Stomach (tissue), 4 donors: Measurements from ENCODE around the gene SH3TC1.

Experiments used
- POLR2A ChIP-seq, 4 donors: fragments of 450-650 bp; IDR thresholded peaks; one replicate each; pipeline ENCODE4 v1.6.1; 2016; ENCODE audit warnings: antibody characterized with exemption in 4 of 4, control low read depth in 2 of 4, mild to moderate bottlenecking in 1 of 4, moderate library complexity in 1 of 4
- POLR2AphosphoS5 ChIP-seq, 3 donors: sonication (generic); formaldehyde crosslinking; IDR thresholded peaks; one replicate each; pipeline ENCODE4 v1.6.1; 2016; ENCODE audit warnings: antibody characterized with exemption in 3 of 3
- TF ChIP-seq, protein P1 (sequence below), 7 experiments: fragments of 450-650 bp in 4 of 7; fragments of 200-600 bp in 3 of 7; sonication (generic) in 3 of 7; IDR thresholded peaks; one replicate each; pipeline ENCODE4 v1.5.1; 2016 to 2019; ENCODE audit warnings: antibody characterized with exemption in 7 of 7, control low read depth in 2 of 7, mild to moderate bottlenecking in 1 of 7

DNA sequence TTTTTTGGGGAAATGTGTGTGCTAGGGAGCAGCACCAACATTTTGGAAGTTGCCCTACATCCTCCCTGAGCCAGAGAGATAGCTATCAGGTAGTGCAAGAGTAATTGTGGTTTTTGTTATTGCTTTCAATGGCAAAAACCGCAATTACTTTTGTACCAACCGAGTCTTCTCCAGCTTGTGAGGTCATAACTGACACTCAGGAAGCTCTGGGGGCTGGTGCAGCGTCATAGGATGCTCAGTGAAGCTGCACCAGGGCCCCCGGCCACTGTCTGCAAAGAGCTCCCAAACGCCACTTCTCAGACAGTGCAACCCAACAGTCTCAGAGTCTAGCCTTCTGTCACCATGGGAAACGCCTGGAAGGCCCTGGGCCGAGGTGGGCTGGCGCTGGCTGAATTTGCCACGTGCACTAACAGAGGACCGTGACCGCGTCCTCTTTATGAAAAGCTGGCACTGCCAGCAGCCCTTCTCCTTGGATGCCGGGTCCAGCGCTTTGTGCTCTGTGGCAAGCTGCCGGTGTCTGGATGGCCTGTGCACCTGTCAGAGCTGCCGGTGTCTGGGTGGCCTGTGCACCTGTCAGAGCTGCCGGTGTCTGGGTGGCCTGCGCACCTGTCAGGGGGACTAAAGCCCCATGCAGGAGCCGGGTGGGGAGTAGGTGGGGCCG lies 19.4 kb downstream of the SH3TC1 start:
- TF ChIP-seq, protein P1, sequence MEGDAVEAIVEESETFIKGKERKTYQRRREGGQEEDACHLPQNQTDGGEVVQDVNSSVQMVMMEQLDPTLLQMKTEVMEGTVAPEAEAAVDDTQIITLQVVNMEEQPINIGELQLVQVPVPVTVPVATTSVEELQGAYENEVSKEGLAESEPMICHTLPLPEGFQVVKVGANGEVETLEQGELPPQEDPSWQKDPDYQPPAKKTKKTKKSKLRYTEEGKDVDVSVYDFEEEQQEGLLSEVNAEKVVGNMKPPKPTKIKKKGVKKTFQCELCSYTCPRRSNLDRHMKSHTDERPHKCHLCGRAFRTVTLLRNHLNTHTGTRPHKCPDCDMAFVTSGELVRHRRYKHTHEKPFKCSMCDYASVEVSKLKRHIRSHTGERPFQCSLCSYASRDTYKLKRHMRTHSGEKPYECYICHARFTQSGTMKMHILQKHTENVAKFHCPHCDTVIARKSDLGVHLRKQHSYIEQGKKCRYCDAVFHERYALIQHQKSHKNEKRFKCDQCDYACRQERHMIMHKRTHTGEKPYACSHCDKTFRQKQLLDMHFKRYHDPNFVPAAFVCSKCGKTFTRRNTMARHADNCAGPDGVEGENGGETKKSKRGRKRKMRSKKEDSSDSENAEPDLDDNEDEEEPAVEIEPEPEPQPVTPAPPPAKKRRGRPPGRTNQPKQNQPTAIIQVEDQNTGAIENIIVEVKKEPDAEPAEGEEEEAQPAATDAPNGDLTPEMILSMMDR (IDR thresholded peaks at IDR 0.05): no peak
- TF ChIP-seq POLR2A (IDR thresholded peaks at IDR 0.05) (no peak), POLR2AphosphoS5 (IDR thresholded peaks at IDR 0.05) (no peak)
